GDM1 (cell line): ENCODE data around the gene GALNT18.

Source experiments
- DNase-seq: peaks from one replicate; lab custom pipeline; 2025; lab: John Stamatoyannopoulos, UW

Gene GALNT18

DNA sequence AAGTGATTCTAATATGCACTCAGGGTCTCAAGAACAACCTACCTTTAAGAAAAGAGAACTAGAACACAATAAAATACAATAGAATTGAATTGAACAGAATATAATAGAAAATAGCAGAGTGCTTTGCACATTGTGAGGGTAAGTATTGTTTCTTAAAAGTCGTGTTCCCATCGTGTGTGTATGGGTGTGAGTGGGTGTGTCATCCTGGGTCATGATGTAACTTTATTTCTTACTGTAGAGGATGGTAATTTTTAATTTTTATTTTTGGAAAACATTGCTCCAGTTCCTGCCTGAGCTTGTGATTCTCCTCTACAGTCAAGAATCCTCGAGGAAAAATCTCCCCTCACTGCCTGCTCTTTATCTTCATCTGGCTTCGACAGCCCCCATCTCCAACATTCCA lies 193.1 kb downstream of the GALNT18 start:
- no peak for DNase-seq

DNA sequence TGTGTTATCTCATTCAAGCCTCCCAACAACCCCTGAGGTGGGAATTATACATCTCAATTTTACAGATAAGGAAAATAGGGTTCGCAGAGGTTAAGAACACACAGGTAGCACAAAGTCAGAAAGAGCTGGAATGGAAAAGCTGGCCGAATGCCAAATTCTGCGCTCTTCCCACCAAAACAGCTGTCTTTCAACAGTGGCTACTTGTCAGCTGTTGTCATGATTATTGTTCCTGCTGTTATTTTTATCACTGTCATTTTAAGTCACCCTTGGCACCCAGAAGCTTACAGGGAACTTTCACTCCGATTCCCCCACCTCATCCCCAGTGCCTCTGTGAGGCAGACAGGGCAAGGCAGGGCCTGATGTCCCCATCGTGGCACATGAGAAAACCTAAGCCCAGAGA lies 194.3 kb downstream of the GALNT18 start:
- no peak for DNase-seq

- DNase-seq = no peak
These were observed 194.7 kb downstream of the GALNT18 start for GRCh38 chr11:11427140-11427539.

DNA sequence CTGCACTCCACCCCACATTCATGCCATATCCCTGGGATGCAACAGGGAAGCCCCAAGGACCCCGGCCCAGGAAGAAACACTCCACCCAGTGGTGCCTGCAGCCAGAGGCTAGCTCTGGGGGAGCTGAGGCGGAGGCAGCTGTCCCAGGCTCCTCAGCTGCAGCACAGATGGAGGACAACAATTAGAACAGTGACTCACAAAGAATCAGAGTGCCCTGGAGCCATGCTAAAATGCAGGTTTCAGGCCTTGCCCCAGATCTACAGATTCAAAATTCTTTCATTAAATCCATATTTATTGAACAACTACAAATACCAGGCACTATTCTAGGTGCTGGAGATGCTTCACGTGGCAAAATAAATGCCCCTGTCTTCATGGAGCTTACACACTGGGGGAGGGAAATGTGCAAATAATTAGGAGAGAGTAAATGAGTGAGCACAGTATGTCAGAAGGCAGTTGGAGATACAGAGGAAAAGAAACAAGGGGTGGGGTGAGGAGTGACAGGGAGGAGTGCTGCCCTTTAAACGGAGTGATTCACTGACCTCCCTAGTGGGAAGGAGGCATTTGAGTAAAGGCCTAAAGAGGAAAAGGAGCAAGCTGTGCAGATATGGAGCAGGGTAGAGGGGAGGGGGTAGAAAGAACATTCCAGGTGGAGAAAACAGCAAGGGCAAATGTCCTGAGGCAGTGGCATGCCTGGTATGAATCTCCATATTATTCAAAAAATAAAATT lies 195.4 kb downstream of the GALNT18 start:
- no peak for DNase-seq

DNA sequence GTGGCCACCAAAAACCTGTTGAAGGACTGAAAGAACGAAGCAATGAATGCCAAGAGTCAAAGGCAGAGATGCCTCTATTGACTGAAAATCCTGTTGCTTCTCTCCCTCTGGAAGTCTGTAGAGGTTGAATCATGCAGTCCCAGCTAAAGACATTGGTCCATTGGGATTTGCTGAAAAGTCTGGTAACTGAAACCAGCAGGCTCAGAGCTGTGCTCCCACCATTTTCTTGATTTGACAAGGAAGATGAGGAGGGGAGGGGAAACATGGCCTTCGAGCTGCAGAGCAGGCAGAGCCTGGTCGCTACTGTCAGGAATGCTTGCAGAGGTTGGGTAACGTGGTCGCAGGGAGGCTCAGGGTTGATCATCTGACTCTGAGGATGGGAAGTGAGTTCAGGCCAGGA lies 196.0 kb downstream of the GALNT18 start:
- no peak for DNase-seq

GRCh38 chr11:11424688-11425087 lies 197.1 kb downstream of the GALNT18 start:
- DNase-seq = no peak

DNA sequence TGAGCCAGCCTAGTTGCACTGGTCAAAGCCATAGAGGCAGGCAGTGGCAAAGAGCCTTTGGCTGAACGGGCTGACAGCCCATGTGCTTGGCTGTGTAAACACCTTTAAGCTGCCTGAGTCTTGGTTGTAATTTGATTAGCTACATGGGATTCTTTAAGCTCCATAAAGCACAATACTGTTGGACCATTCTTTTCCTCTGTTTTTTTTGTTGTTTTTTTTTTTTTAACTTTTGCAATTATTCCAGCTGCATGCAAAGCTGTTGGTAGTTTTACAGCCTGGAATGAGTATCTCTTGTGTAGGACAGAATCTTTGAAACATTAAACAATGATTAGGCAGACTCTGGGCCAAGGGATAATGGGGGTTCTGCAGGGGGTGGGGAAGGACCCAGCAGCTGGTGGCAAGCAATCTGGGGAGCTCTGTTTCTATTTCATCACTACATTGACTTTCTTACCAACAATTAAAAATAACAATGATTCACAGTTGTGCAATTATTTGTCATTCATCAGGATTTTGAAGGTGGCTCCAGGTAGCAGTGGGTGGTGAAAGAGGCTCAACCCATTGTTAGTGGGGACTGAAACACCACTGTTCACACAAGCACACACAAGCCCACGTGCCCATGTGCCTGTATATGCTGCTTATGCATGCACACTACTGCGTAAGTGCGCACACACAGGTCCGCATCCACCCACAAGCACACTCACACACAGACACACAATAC lies 199.2 kb downstream of the GALNT18 start:
- no peak for DNase-seq

- no peak for DNase-seq
These were observed 200.3 kb downstream of the GALNT18 start for GRCh38 chr11:11421509-11421908.

DNA sequence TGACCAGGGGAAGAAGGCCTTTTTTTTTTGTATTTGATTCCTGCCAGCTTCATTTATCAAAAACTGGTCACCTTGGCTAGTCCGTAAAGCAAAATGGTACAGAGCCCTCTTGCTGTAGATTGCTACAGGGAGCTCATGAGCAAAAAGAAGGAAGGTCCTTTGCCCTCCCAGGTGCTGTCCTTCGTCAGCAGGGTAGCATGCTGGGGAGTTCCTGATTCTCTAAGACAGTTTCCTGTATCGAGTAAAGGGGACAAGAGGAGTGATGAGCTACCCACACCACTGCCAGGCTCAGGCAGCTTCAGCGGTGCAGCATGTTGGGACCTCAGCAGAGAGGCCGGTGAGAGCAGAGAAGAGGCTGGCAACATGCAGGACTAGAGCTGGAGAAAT lies 200.9 kb downstream of the GALNT18 start:
- DNase-seq = no peak

- DNase-seq = no peak
These were observed 201.5 kb downstream of the GALNT18 start for GRCh38 chr11:11420191-11420898.

GRCh38 chr11:11419747-11420146 lies 202.1 kb downstream of the GALNT18 start:
- DNase-seq = no peak

DNA sequence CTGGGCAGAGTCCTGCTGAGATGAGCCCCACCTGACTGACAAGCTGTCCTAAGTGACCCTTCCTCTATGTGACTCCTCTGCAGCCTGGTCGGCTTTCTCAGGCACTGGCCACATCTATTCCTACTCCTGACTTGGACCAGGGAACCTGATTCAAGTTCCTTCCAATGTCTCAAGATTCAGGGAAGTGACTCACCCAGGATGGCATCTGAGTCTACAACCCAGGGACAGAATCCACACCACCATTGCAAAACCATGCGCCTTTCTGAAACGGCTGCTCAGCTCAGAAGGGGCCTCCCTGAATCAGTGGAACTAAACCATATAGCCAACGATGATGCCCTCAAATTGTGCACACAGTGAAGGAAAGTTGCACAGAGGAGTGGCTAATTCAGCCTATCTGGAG lies 204.9 kb downstream of the GALNT18 start:
- peak; percentile 80 for DNase-seq

DNA sequence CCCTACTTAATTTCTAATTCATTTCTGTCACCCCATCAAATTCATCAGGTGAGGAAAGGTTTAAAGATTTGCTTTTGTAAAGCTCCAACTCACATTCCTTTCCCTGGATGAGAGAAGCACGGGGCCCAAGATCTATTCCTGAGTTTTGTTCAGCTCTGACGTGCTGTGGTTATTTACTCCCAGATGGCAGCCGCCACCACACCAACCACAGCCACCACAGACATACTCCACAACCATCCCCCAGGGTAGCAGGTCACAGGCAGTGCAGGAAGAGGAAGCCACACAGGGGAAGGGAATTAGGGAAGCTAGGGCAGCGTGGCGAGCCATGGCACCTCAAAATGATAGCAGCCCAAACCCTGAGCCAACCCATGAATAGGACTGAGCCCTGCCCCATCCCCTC lies 205.3 kb downstream of the GALNT18 start:
- peak; percentile 94 for DNase-seq

GRCh38 chr11:11415901-11416300 lies 205.9 kb downstream of the GALNT18 start:
- no peak for DNase-seq

- DNase-seq = no peak
These were observed 206.8 kb downstream of the GALNT18 start for GRCh38 chr11:11414996-11415395.

DNA sequence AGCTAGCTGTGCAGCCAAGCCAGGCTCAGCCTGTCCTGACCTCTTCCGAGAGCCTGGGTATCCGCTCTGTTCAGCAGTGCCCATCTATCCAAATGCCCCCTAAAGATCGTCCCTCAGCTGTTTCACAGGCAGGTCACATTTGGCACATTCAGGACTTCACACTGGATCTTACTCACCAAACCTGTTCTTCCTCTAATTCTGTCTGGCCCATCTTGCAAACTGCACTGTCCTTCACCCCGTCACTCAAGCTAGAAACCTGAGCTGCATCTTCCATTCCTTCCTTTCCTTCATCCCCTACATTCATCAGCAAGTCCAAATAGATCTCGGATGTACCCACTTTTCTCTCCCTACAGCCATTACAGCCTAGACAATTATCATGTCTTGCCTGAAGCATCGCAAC lies 208.0 kb downstream of the GALNT18 start:
- DNase-seq = no peak

- DNase-seq = no peak
These were observed 210.3 kb downstream of the GALNT18 start for GRCh38 chr11:11411401-11411985.

GRCh38 chr11:11409901-11410300 lies 211.9 kb downstream of the GALNT18 start:
- no peak for DNase-seq

GRCh38 chr11:11409224-11409623 lies 212.6 kb downstream of the GALNT18 start:
- no peak for DNase-seq

- no peak for DNase-seq
These were observed 213.2 kb downstream of the GALNT18 start for GRCh38 chr11:11408436-11409221.

DNA sequence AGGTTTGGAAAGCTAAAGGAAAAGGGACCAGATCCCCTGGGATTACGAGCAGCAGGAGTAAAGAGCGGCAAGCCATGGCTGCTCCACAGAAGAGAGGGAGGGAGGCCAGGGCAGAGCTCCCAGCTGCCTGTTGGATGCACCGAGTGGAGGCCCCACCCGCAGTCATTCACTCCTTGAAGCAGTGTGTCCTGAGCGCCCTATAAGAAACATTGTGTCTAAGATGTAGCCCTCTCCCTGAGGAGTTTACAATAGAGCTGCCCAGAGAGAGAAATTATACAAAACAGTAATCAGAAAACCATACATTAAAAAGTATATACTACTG lies 214.1 kb downstream of the GALNT18 start:
- no peak for DNase-seq
